Retinal pigment epithelial cell (primary cell): ENCODE measurements around the gene GGCT.

Experiments
- DNase-seq: peaks from one replicate; pipeline ENCODE4 v3.0.0-alpha.2; 2010; ENCODE audit warnings: low read depth
- H3K4me3 ChIP-seq: 2 replicates; pipeline ENCODE4 v1.5.1; 2011; ENCODE audit warnings: mild to moderate bottlenecking, low read length, control low read depth, moderate library complexity
- CTCF ChIP-seq: conservative IDR thresholded peaks from 2 replicates; pipeline ENCODE4 v1.5.1; 2011; ENCODE audit warnings: low read depth, low read length, control low read depth, inconsistent platforms

GGCT gene

GRCh38 chr7:30519122-30519521 lies 14.5 kb upstream of the GGCT start:
- no peak overlapping the region for H3K4me3 ChIP-seq
- no peak for TF ChIP-seq CTCF
- no peak for DNase-seq

GRCh38 chr7:30515761-30516160 lies 11.1 kb upstream of the GGCT start:
- DNase-seq: no peak
- no peak overlapping the region for H3K4me3 ChIP-seq
- no peak for TF ChIP-seq CTCF

GRCh38 chr7:30514776-30515175 lies 10.1 kb upstream of the GGCT start:
- TF ChIP-seq CTCF: no peak
- DNase-seq: no peak
- H3K4me3 ChIP-seq: no peak overlapping the region

- TF ChIP-seq CTCF: no peak
- no peak overlapping the region for H3K4me3 ChIP-seq
- no peak for DNase-seq
Measured at GRCh38 chr7:30514177-30514576, 9.5 kb upstream of the GGCT start.

- DNase-seq: no peak
- TF ChIP-seq CTCF: no peak
- no peak overlapping the region for H3K4me3 ChIP-seq
Measured at GRCh38 chr7:30513762-30514161, 9.1 kb upstream of the GGCT start.

- no peak for DNase-seq
- no peak overlapping the region for H3K4me3 ChIP-seq
- TF ChIP-seq CTCF: no peak
Measured at GRCh38 chr7:30511973-30512662, 7.5 kb upstream of the GGCT start.

- TF ChIP-seq CTCF: no peak
- DNase-seq: no peak
- H3K4me3 ChIP-seq: no peak overlapping the region
Measured at GRCh38 chr7:30511494-30511893, 6.9 kb upstream of the GGCT start.
